ENCODE measurements around the gene SCYGR1. TPM values are rescaled to one million over a fixed set of nuclear protein-coding genes. Genes with fewer than 3 reads are reported as not detected.

Gene SCYGR1
- total RNA-seq, 1 donor from 2014 or later, result not detected

GRCh38 chr2:227423656-227424499 is 36.1 kb upstream of the SCYGR1 start:
- no peaks in the 10 kb centered on the region for H3K27me3 Mint-ChIP-seq (ENCODE audit: low read depth)
- no peak overlapping the region for H3K27ac Mint-ChIP-seq
- no peak overlapping the region for H3K4me3 Mint-ChIP-seq
- TF ChIP-seq CTCF (IDR thresholded peaks at IDR 0.05; ENCODE audit: unreplicated experiment), result no peak
- H3K9me3 Mint-ChIP-seq, result no peaks in the 10 kb centered on the region
- DNase-seq (ENCODE audit: low spot score in 2 of 2, unreplicated experiment in 2 of 2), result no peak
- no peaks in the 10 kb centered on the region for H3K4me1 Mint-ChIP-seq
- H3K36me3 Mint-ChIP-seq, result no peaks in the 10 kb centered on the region

- DNase-seq (ENCODE audit: low spot score in 2 of 2, unreplicated experiment in 2 of 2), result no peak
- Mint-ChIP-seq H3K4me3 (no peak overlapping the region), H3K36me3 (no peaks in the 10 kb centered on the region), H3K27ac (no peak overlapping the region), H3K9me3 (no peaks in the 10 kb centered on the region), H3K4me1 (peaks cover 2% of the 10 kb centered on the region), H3K27me3 (ENCODE audit: low read depth) (no peaks in the 10 kb centered on the region)
- no peak for TF ChIP-seq CTCF (IDR thresholded peaks at IDR 0.05; ENCODE audit: unreplicated experiment)
These were observed 32.6 kb upstream of the SCYGR1 start for GRCh38 chr2:227420087-227421052.

- no peaks in the 10 kb centered on the region for H3K9me3 Mint-ChIP-seq
- no peak for DNase-seq (ENCODE audit: low spot score in 2 of 2, unreplicated experiment in 2 of 2)
- peaks cover 10% of the 10 kb centered on the region for H3K4me1 Mint-ChIP-seq
- no peak overlapping the region for H3K27ac Mint-ChIP-seq
- TF ChIP-seq CTCF (IDR thresholded peaks at IDR 0.05; ENCODE audit: unreplicated experiment), result no peak
- no peaks in the 10 kb centered on the region for H3K36me3 Mint-ChIP-seq
- H3K27me3 Mint-ChIP-seq (ENCODE audit: low read depth), result no peaks in the 10 kb centered on the region
- no peak overlapping the region for H3K4me3 Mint-ChIP-seq
These were observed 29.0 kb upstream of the SCYGR1 start for GRCh38 chr2:227416701-227417100.

GRCh38 chr2:227415538-227416424 is 28.0 kb upstream of the SCYGR1 start:
- Mint-ChIP-seq H3K36me3 (no peaks in the 10 kb centered on the region), H3K9me3 (no peaks in the 10 kb centered on the region), H3K27ac (no peak overlapping the region), H3K4me1 (peaks cover 10% of the 10 kb centered on the region), H3K27me3 (ENCODE audit: low read depth) (no peaks in the 10 kb centered on the region), H3K4me3 (no peak overlapping the region)
- no peak for TF ChIP-seq CTCF (IDR thresholded peaks at IDR 0.05; ENCODE audit: unreplicated experiment)
- DNase-seq (ENCODE audit: low spot score in 2 of 2, unreplicated experiment in 2 of 2), result no peak

GRCh38 chr2:227414846-227415245 is 27.1 kb upstream of the SCYGR1 start:
- no peaks in the 10 kb centered on the region for H3K36me3 Mint-ChIP-seq
- DNase-seq (ENCODE audit: low spot score in 2 of 2, unreplicated experiment in 2 of 2), result no peak
- no peak overlapping the region for H3K27ac Mint-ChIP-seq
- H3K4me1 Mint-ChIP-seq, result peaks cover 10% of the 10 kb centered on the region
- no peaks in the 10 kb centered on the region for H3K9me3 Mint-ChIP-seq
- H3K4me3 Mint-ChIP-seq, result no peak overlapping the region
- no peaks in the 10 kb centered on the region for H3K27me3 Mint-ChIP-seq (ENCODE audit: low read depth)
- TF ChIP-seq CTCF (IDR thresholded peaks at IDR 0.05; ENCODE audit: unreplicated experiment), result no peak

All from mesothelial cell of epicardium (in vitro differentiated cells).